Ovary (tissue), 9 donors: Measurements from ENCODE around the gene NSD1. TPM values are rescaled to one million over a fixed set of nuclear protein-coding genes. Genes with fewer than 3 reads are reported as not detected.

Experiments
- DNase-seq, 5 donors: peaks; one replicate each; pipeline ENCODE4 v3.0.0-alpha.2; 2019 to 2020
- H3K27ac ChIP-seq, 2 donors: fragments of 200-600 bp; one replicate each; pipeline versions ENCODE4 v1.5.1 to v1.8.0; 2019 to 2022
- H3K27me3 ChIP-seq: fragments of 200-600 bp; one replicate; pipeline ENCODE4 v1.8.0; 2022
- H3K36me3 ChIP-seq: fragments of 200-600 bp; sonication (generic); one replicate; pipeline ENCODE4 v1.5.1; 2019
- H3K4me1 ChIP-seq: one replicate; pipeline ENCODE4 v1.8.1; 2013; ENCODE audit warnings: mild to moderate bottlenecking, moderate library complexity; ENCODE audit not compliant: insufficient read depth
- H3K4me3 ChIP-seq: fragments of 200-600 bp; sonication (generic); one replicate; pipeline ENCODE4 v1.5.1; 2017
- H3K9me3 ChIP-seq, 2 donors: fragments of 200-600 bp in 1 of 2; sonication (generic) in 1 of 2; one replicate each; pipeline versions ENCODE4 v1.5.1 to v1.8.1; 2013 to 2019; ENCODE audit warnings: mild to moderate bottlenecking in 1 of 2, moderate library complexity in 1 of 2
- EP300 ChIP-seq: sonication (generic); formaldehyde crosslinking; IDR thresholded peaks from one replicate; pipeline ENCODE4 v1.6.1; 2017; ENCODE audit warnings: antibody characterized with exemption
- POLR2A ChIP-seq: fragments of 450-650 bp; IDR thresholded peaks from one replicate; pipeline ENCODE4 v1.6.1; 2017; ENCODE audit warnings: antibody characterized with exemption, mild to moderate bottlenecking, moderate library complexity
- WGBS, 3 donors: extraction: QIAGEN DNeasy Blood & Tissue Kit in 1 of 3; methylation state at CpG; one replicate each; pipeline versions ENCODE4 v1.1.5 to v1.1.7; 2013 to 2017; 5-methylcytosine and 5-hydroxymethylcytosine counted together
- intact Hi-C, 4 donors: fragments of 100-400 bp; cut with DNase I; formaldehyde crosslinking; loops; one replicate each; pipeline versions ENCODE4 v1.11.0 to v1.15.1; 2022 to 2023
- polyA plus RNA-seq, 2 donors: library from polyadenylated mRNA; stranded (reverse); fragments of 200-250 nt in 1 of 2; fragments of 350-450 nt in 1 of 2; fragmentation: Illumina TruSeq in 1 of 2; extraction: RNeasy Lipid Tissue Mini Kit (QIAGEN cat#74804) in 1 of 2; gene quantifications; one replicate each; pipeline ENCODE4 v1.2.3, GENCODE V29; 2013 to 2014
- total RNA-seq, 7 donors: library from RNA; depleted of rRNA in 2 of 7; stranded (reverse); fragments of >200 nt in 2 of 7; fragmentation: NEBNext Ultra II Directional in 3 of 7; extraction: Animal tissue kit (Norgen Biotek cat#: 25700) in 3 of 7; gene quantifications; one replicate each; pipeline versions ENCODE4 v1.1.0 to v1.2.4, GENCODE V29; 2016 to 2023
- TF ChIP-seq, protein P1 (sequence below), 3 donors: fragments of 450-650 bp in 2 of 3; fragments of 200-600 bp in 1 of 3; IDR thresholded peaks; one replicate each; pipeline versions ENCODE4 v1.5.1 to v1.8.0; 2016 to 2022; ENCODE audit warnings: antibody characterized with exemption in 3 of 3, mild to moderate bottlenecking in 1 of 3
- donor health status: DM: no; HTN: no; CAD: no; lungs with moderate emphysema.
- donor health status: DM: no; HTN: no; CAD: no.
- donor health status: Bipolar disorder and iron deficiency.
- donor health status: DM: yes; HTN: yes; CAD: no.
- donor health status: DM: no; HTN: no; CAD: no.
- donor health status: DM: yes; HTN: yes; CAD: no.

Gene NSD1
- total and polyA plus RNA-seq, 9 donors = 11.5 to 110 (median 75.5) TPM

DNA sequence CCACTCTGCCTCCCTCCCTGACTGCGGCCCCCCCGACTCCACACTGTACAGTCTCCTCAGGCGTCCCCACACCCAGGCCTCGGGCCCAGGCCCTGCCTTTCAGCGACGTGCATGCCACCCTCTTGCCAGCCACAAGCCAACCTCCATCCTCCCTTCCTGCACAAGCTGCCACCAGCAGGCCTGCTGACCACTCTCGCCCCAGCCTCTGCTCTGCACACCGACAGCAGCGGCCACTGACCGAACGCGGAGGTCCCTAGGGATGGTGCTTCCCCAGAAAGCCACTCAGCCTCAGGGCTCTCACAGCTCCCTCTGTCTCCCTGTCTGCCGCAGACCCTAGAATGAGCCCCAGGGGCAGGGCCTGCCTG lies 199.3 kb downstream of the NSD1 start:
- intact Hi-C loops = no loop called here
- H3K36me3 ChIP-seq = no peaks in the 10 kb centered on the region

GRCh38 chr5:177333420-177334154 lies 200.0 kb downstream of the NSD1 start:
- no peaks in the 10 kb centered on the region for H3K4me1 ChIP-seq
- no peak overlapping the region for H3K4me3 ChIP-seq
- no peak for DNase-seq
- H3K36me3 ChIP-seq = no peaks in the 10 kb centered on the region
- intact Hi-C loops = no loop called here
- 88 to 91% (median 90%) methylated on average over 16 of the region's 16 CpGs for WGBS, 3 donors
- H3K27me3 ChIP-seq = no peaks in the 10 kb centered on the region
- no peak overlapping the region for H3K27ac ChIP-seq
- H3K9me3 ChIP-seq = no peaks in the 10 kb centered on the region
- TF ChIP-seq EP300 = no peak
- TF ChIP-seq, protein P1, sequence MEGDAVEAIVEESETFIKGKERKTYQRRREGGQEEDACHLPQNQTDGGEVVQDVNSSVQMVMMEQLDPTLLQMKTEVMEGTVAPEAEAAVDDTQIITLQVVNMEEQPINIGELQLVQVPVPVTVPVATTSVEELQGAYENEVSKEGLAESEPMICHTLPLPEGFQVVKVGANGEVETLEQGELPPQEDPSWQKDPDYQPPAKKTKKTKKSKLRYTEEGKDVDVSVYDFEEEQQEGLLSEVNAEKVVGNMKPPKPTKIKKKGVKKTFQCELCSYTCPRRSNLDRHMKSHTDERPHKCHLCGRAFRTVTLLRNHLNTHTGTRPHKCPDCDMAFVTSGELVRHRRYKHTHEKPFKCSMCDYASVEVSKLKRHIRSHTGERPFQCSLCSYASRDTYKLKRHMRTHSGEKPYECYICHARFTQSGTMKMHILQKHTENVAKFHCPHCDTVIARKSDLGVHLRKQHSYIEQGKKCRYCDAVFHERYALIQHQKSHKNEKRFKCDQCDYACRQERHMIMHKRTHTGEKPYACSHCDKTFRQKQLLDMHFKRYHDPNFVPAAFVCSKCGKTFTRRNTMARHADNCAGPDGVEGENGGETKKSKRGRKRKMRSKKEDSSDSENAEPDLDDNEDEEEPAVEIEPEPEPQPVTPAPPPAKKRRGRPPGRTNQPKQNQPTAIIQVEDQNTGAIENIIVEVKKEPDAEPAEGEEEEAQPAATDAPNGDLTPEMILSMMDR (IDR thresholded peaks at IDR 0.05) = no peak
- no peak for TF ChIP-seq POLR2A

More for the DNA sequence above, 199.3 kb downstream of the NSD1 start:
- Histone ChIP-seq H3K4me3 (no peak overlapping the region), H3K4me1 (no peaks in the 10 kb centered on the region), H3K27ac (no peak overlapping the region), H3K9me3 (no peaks in the 10 kb centered on the region), H3K27me3 (no peaks in the 10 kb centered on the region)
- 91 to 96% (median 94%) methylated on average over 13 of the region's 13 CpGs for WGBS, 3 donors
- TF ChIP-seq POLR2A (no peak), EP300 (no peak)
- TF ChIP-seq, protein P1 (IDR thresholded peaks at IDR 0.05) = no peak
- DNase-seq = no peak

DNA sequence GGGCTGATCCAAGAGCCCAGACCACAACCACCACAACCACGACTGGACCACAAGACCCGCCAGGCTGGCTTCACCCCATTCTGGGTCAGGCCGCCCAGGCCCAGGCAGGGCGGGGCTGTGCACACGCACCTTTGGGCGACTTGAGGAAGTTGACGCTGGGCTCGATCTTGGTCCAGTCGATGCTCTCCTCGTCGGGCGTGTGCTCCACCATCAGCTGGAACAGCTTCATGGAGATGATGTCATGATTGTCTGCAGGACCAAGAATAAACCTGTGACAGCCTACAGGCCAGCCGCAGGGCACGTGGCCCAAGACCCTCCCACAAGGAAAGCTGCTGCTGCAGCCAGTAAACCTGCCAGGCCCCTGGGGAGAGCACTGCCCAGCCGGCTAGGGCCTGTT lies 200.6 kb downstream of the NSD1 start:
- no peaks in the 10 kb centered on the region for H3K36me3 ChIP-seq
- no peaks in the 10 kb centered on the region for H3K27me3 ChIP-seq
- H3K4me3 ChIP-seq = no peak overlapping the region
- DNase-seq = no peak
- TF ChIP-seq POLR2A (no peak), EP300 (no peak)
- TF ChIP-seq, protein P1 (IDR thresholded peaks at IDR 0.05) = no peak
- H3K27ac ChIP-seq = no peak overlapping the region
- no peaks in the 10 kb centered on the region for H3K9me3 ChIP-seq
- H3K4me1 ChIP-seq = no peaks in the 10 kb centered on the region
- 67 to 83% (median 81%) methylated on average over 15 of the region's 15 CpGs for WGBS, 3 donors
- intact Hi-C loops = no loop called here

DNA sequence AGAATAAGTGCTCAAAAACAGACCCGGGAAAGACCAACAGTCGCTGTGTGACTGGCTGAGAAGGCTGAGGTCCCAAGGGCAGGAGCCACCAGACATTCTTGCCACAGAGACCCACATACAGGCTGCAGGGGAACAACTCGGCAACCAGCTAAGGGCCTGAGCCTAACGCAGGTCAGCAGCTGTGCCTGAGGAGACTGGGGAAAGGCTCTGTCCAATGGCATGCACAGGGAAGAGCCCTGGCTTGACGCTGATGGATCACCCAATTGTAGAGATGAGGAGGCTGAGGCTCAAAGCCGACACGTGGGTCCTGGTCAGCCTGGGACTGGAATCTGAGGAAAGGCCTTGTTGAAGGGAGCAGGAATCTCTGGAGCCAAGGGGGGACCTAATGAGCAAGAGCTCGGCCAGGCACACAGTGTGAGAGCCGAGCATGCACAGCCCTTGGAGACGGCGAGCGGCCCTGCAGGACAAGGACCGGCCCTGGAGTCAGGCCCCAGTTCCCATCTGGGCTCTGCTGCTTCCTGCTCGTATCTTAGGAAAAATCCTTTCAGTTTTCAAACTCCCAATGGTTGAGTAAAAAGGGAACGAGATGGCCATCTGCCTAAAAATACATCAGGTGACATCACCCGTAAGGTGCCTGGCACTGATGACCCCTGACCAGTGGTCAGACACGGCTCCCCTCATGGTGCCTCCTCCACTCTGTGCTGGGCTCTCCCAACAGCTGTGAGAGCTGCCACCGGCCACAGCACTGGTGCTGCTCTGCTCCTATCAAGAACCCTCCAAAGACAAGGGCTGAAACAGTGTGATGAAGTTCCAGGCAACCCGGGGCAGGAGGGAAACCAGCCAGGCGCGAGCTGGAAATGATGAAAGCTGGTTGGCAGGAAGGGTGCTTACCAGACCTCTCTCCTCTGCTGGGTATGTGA lies 201.5 kb downstream of the NSD1 start:
- Histone ChIP-seq H3K4me1 (no peaks in the 10 kb centered on the region), H3K27me3 (no peaks in the 10 kb centered on the region), H3K4me3 (no peak overlapping the region), H3K36me3 (no peaks in the 10 kb centered on the region), H3K27ac (no peak overlapping the region), H3K9me3 (no peaks in the 10 kb centered on the region)
- TF ChIP-seq POLR2A = no peak
- no peak for TF ChIP-seq EP300
- TF ChIP-seq, protein P1 (IDR thresholded peaks at IDR 0.05) = no peak
- DNase-seq = no peak
- WGBS, 3 donors = 85 to 86% (median 86%) methylated on average over 21 of the region's 21 CpGs
- intact Hi-C loops = no loop called here
